Stomach (tissue), 19 donors: Measurements from ENCODE around the gene KLRC4. TPM values are rescaled to one million over a fixed set of nuclear protein-coding genes. Genes with fewer than 3 reads are reported as not detected.

Source experiments
- DNase-seq, 2 donors: peaks; one replicate each; pipeline versions ENCODE4 v3.0.0 to v3.0.0-alpha.2; 2013 to 2019
- H3K27ac ChIP-seq, 5 donors: fragments of 200-600 bp in 4 of 5; sonication (generic) in 4 of 5; one replicate each; pipeline ENCODE4 v1.5.1; 2013 to 2019; ENCODE audit warnings: mild to moderate bottlenecking in 1 of 5, moderate library complexity in 1 of 5
- H3K27me3 ChIP-seq, 3 donors: fragments of 200-600 bp; sonication (generic); one replicate each; pipeline ENCODE4 v1.5.1; 2017 to 2019; ENCODE audit warnings: mixed run types in 1 of 3
- H3K36me3 ChIP-seq, 4 donors: fragments of 200-600 bp; sonication (generic); 1 replicate in 3 of 4; 2 replicates in 1 of 4; pipeline ENCODE4 v1.5.1; 2016 to 2019
- H3K4me1 ChIP-seq, 4 donors: fragments of 200-600 bp; sonication (generic); one replicate each; pipeline ENCODE4 v1.5.1; 2016 to 2019
- H3K4me3 ChIP-seq, 4 donors: fragments of 200-600 bp; sonication (generic) in 3 of 4; one replicate each; pipeline ENCODE4 v1.5.1; 2016 to 2019; ENCODE audit warnings: mild to moderate bottlenecking in 1 of 4
- H3K9me3 ChIP-seq, 4 donors: fragments of 200-600 bp; sonication (generic); one replicate each; pipeline ENCODE4 v1.5.1; 2016 to 2019
- EP300 ChIP-seq: sonication (generic); formaldehyde crosslinking; IDR thresholded peaks from one replicate; pipeline ENCODE4 v1.6.1; 2017; ENCODE audit warnings: antibody characterized with exemption
- POLR2A ChIP-seq, 4 donors: fragments of 450-650 bp; IDR thresholded peaks; one replicate each; pipeline ENCODE4 v1.6.1; 2016; ENCODE audit warnings: antibody characterized with exemption in 4 of 4, control low read depth in 2 of 4, mild to moderate bottlenecking in 1 of 4, moderate library complexity in 1 of 4
- POLR2AphosphoS5 ChIP-seq, 3 donors: sonication (generic); formaldehyde crosslinking; IDR thresholded peaks; one replicate each; pipeline ENCODE4 v1.6.1; 2016; ENCODE audit warnings: antibody characterized with exemption in 3 of 3
- WGBS, 5 donors: extraction: QIAGEN DNeasy Blood & Tissue Kit in 3 of 5; methylation state at CpG; one replicate each; pipeline versions ENCODE4 v1.1.5 to v1.1.7; 2013 to 2018; 5-methylcytosine and 5-hydroxymethylcytosine counted together
- intact Hi-C: fragments of 100-400 bp; cut with DNase I; formaldehyde crosslinking; loops from one replicate; pipeline ENCODE4 v1.15.1; 2023; ENCODE audit warnings: low total_unique reads
- long read RNA-seq, 10 donors: transcript quantifications; one replicate each; lab custom pipeline, GENCODE V29; 2026
- polyA plus RNA-seq, 3 donors: library from polyadenylated mRNA; stranded (reverse); fragments of 200-250 nt; gene quantifications; one replicate each; pipeline ENCODE4 v1.2.3, GENCODE V29; 2013
- total RNA-seq, 5 donors: library from RNA; depleted of rRNA; stranded (reverse); fragments of >200 nt; gene quantifications; one replicate each; pipeline versions ENCODE4 v1.1.0 to v1.2.3, GENCODE V29; 2014 to 2016
- TF ChIP-seq, protein P1 (sequence below), 7 experiments: fragments of 450-650 bp in 4 of 7; fragments of 200-600 bp in 3 of 7; sonication (generic) in 3 of 7; IDR thresholded peaks; one replicate each; pipeline ENCODE4 v1.5.1; 2016 to 2019; ENCODE audit warnings: antibody characterized with exemption in 7 of 7, control low read depth in 2 of 7, mild to moderate bottlenecking in 1 of 7
- donor health status: healthy with polysubstance abuse.
- donor health status: Bipolar disorder and iron deficiency.
- donor health status: healthy.

KLRC4 gene
- 1 to 10 TPM in 1 of 5 donors, not detected in 4; 1.3 TPM for total RNA-seq
- polyA plus RNA-seq = under 1 TPM in 1 of 3 donors, not detected in 2; 0.13 TPM
- long read RNA-seq, donor 1 = 0 reads
- long read RNA-seq, donor 2 = 0 reads
- long read RNA-seq, donor 3 = 0 reads
- long read RNA-seq, donor 4 = 0 reads
- long read RNA-seq, donor 5 = 0 reads
- long read RNA-seq, donor 6, partial matches to known transcripts = 0 of 2 reads
- long read RNA-seq, donor 6, other reads (novel, unspliced or antisense) = 0 of 2 reads
- long read RNA-seq, donor 7 = 0 reads
- long read RNA-seq, donor 8 = 0 reads
- long read RNA-seq, donor 9 = 0 reads
- long read RNA-seq, donor 10 = 0 reads

GRCh38 chr12:10409392-10409791, at the start of gene KLRC4:
KLRC4 (minus strand) TSS chr12:10409757; CDS start chr12:10409575, 182 bp downstream.
- Histone ChIP-seq H3K27ac (no peak within 1 kb of the TSS), H3K4me3 (no peak within 1 kb of the TSS), H3K36me3 (no peaks in the 10 kb centered on the region), H3K4me1 (no peaks in the 10 kb centered on the region), H3K9me3 (no peaks in the 10 kb centered on the region), H3K27me3 (peaks cover 0 to 3% (median 0%) of the 10 kb centered on the region in 3 donors)
- TF ChIP-seq EP300 (no peak), POLR2A (IDR thresholded peaks at IDR 0.05) (no peak), POLR2AphosphoS5 (IDR thresholded peaks at IDR 0.05) (no peak)
- TF ChIP-seq, protein P1, sequence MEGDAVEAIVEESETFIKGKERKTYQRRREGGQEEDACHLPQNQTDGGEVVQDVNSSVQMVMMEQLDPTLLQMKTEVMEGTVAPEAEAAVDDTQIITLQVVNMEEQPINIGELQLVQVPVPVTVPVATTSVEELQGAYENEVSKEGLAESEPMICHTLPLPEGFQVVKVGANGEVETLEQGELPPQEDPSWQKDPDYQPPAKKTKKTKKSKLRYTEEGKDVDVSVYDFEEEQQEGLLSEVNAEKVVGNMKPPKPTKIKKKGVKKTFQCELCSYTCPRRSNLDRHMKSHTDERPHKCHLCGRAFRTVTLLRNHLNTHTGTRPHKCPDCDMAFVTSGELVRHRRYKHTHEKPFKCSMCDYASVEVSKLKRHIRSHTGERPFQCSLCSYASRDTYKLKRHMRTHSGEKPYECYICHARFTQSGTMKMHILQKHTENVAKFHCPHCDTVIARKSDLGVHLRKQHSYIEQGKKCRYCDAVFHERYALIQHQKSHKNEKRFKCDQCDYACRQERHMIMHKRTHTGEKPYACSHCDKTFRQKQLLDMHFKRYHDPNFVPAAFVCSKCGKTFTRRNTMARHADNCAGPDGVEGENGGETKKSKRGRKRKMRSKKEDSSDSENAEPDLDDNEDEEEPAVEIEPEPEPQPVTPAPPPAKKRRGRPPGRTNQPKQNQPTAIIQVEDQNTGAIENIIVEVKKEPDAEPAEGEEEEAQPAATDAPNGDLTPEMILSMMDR (IDR thresholded peaks at IDR 0.05) = no peak
- 0 to 67% (median 32%) methylated on average over 1 of the region's 1 CpG for WGBS, 5 donors
- intact Hi-C loops = no loop called here
- DNase-seq = peak in 1 of 2 donors; percentile 32

DNA sequence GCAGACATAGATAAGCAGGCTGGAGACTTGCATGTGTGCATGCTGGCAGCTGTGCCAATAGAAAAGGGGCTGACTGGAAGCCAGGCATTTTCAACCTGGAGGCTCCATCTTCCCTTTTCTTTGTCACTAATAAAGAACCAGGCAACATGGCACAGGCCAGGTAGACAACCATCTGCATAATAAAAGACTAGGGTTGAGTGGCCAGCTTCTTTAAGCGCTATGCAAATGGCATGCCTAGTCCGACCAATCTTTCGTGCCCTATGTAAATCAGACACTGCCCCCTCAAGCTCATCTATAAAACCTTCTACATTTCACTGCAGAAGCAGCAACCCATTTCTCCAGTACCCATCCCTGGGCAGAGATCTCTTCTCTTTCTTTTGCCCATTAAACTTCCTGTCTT, 48.2 kb upstream of the KLRC4 start:
- no peak overlapping the region for H3K4me3 ChIP-seq
- H3K27ac ChIP-seq = no peak overlapping the region
- 91 to 97% (median 92%) methylated on average over 3 of the region's 3 CpGs for WGBS, 5 donors
- TF ChIP-seq, protein P1 (IDR thresholded peaks at IDR 0.05) = no peak
- TF ChIP-seq POLR2A (IDR thresholded peaks at IDR 0.05) (no peak), POLR2AphosphoS5 (IDR thresholded peaks at IDR 0.05) (no peak), EP300 (no peak)
- intact Hi-C loops = no loop called here
- no peaks in the 10 kb centered on the region for H3K4me1 ChIP-seq
- H3K36me3 ChIP-seq = no peaks in the 10 kb centered on the region
- no peak for DNase-seq
- H3K9me3 ChIP-seq = peaks cover 0 to 29% (median 17%) of the 10 kb centered on the region in 4 donors
- H3K27me3 ChIP-seq = no peaks in the 10 kb centered on the region

- Histone ChIP-seq H3K36me3 (no peaks in the 10 kb centered on the region), H3K4me3 (no peak overlapping the region), H3K27me3 (no peaks in the 10 kb centered on the region), H3K27ac (no peak overlapping the region), H3K9me3 (peaks cover 0 to 29% (median 17%) of the 10 kb centered on the region in 4 donors), H3K4me1 (no peaks in the 10 kb centered on the region)
- 82 to 93% (median 89%) methylated on average over 2 of the region's 2 CpGs for WGBS, 5 donors
- intact Hi-C loops = no loop called here
- TF ChIP-seq EP300 (no peak), POLR2AphosphoS5 (IDR thresholded peaks at IDR 0.05) (no peak), POLR2A (IDR thresholded peaks at IDR 0.05) (no peak)
- TF ChIP-seq, protein P1 (IDR thresholded peaks at IDR 0.05) = no peak
- no peak for DNase-seq
These were observed 47.3 kb upstream of the KLRC4 start for GRCh38 chr12:10456856-10457255.

- intact Hi-C loops = no loop called here
- Histone ChIP-seq H3K27me3 (no peaks in the 10 kb centered on the region), H3K4me1 (no peaks in the 10 kb centered on the region)
These were observed 46.2 kb upstream of the KLRC4 start for GRCh38 chr12:10455766-10456165.

More at GRCh38 chr12:10455766-10456165, 46.2 kb upstream of the KLRC4 start:
- Histone ChIP-seq H3K4me3 (no peak overlapping the region), H3K9me3 (peaks cover 0 to 29% (median 17%) of the 10 kb centered on the region in 4 donors), H3K27ac (no peak overlapping the region), H3K36me3 (no peaks in the 10 kb centered on the region)
- no peak for DNase-seq
- WGBS, 5 donors = 78 to 100% (median 88%) methylated on average over 1 of the region's 1 CpG
- no peak for TF ChIP-seq POLR2AphosphoS5 (IDR thresholded peaks at IDR 0.05)
- TF ChIP-seq EP300 = no peak
- TF ChIP-seq, protein P1 (IDR thresholded peaks at IDR 0.05) = no peak
- TF ChIP-seq POLR2A (IDR thresholded peaks at IDR 0.05) = no peak
